Measurements from ENCODE around the gene DPEP1. TPM values are rescaled to one million over a fixed set of nuclear protein-coding genes. Genes with fewer than 3 reads are reported as not detected.
"Not testable (repeated sequence)": the region's sequence is repeated elsewhere in the genome, so short reads cannot be mapped to it uniquely, and the experiment has no call there.

The DPEP1 gene
- total RNA-seq, 1 experiment from 2014 or later, result 1.1 TPM

DNA sequence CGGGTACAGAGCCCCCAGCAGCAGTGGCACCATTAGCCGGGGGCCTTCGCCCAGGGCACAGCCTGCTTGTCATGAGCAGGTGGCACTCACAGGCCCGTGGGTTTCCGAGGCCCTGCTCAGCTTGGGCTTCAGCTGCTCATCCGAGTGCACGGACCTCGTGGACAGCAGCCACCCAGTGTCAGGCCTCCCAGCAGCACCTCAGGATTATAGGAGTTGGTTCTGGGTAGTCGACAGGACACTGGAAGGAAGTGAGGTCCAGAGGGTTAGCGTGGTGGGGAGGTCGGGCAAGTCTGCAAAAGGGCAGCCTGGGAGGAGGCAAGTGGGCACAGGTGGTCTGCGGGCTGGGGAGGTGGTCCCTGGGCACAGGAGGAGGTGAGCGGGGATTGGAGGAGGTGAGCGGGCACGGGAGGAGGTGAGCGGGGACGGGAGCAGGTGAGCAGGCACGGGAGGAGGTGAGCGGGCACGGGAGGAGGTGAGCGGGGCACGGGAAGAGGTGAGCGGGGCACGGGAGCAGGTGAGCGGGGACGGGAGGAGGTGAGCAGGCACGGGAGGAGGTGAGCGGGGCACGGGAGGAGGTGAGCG is 43.0 kb upstream of the DPEP1 start:
- no peak overlapping the region for H3K9ac ChIP-seq (ENCODE audit: low read length)
- no peaks in the 10 kb centered on the region for H3K27me3 ChIP-seq (ENCODE audit: insufficient read depth, low read length)
- H3K9me2 ChIP-seq (ENCODE audit: insufficient read depth), result no peaks in the 10 kb centered on the region
- no peaks in the 10 kb centered on the region for H3K9me3 ChIP-seq (ENCODE audit: control insufficient read depth in 1 of 2, insufficient read depth in 1 of 2, low read depth in 1 of 2, low read length in 2 of 2)
- no peak for ATAC-seq
- H4K20me1 ChIP-seq (ENCODE audit: insufficient read depth), result peaks cover under 1% of the 10 kb centered on the region; the same call in 1 of the 2 replicates
- BruUV-seq (replicated peaks), result no TSS peak
- CTCF ChIA-PET, result no interaction called here
- intact Hi-C loops (cut with micrococcal nuclease), result no loop called here
- H3K4me2 ChIP-seq (ENCODE audit: low read length), result no peak overlapping the region
- POLR2A ChIA-PET, result no interaction called here
- no peak overlapping the region for H3K4me3 ChIP-seq (replicated peaks in 1 of 2; ENCODE audit: low read depth in 1 of 2, low read length in 2 of 2)
- no peak overlapping the region for H2AFZ ChIP-seq (ENCODE audit: low read depth, low read length, poor library complexity, severe bottlenecking)
- TF ChIP-seq RAD21 (IDR thresholded peaks at IDR 0.05; ENCODE audit: low read depth), result no peak
- no peak for TF ChIP-seq SIN3A (IDR thresholded peaks at IDR 0.05; ENCODE audit: low read depth)
- no peak for TF ChIP-seq FOSL1 (IDR thresholded peaks at IDR 0.05; ENCODE audit: low read depth)
- TF ChIP-seq ZFX (IDR thresholded peaks at IDR 0.05), result no peak
- TF ChIP-seq POLR2AphosphoS5 (IDR thresholded peaks at IDR 0.05; ENCODE audit: low read depth, low read length), result no peak
- no peak for TF ChIP-seq EGR1 (IDR thresholded peaks at IDR 0.05; ENCODE audit: low read depth)
- TF ChIP-seq TCF7L2 (IDR thresholded peaks at IDR 0.05; ENCODE audit: borderline replicate concordance, extremely low read depth, insufficient read depth, insufficient read length), result no peak
- no peak for TF ChIP-seq CBX3 (IDR thresholded peaks at IDR 0.05; ENCODE audit: low read depth)
- H3K79me2 ChIP-seq (ENCODE audit: insufficient read depth, low read length), result peaks cover 3% of the 10 kb centered on the region; the same call in 1 of the 2 replicates
- peaks cover 17 to 41% of the 10 kb centered on the region in 2 experiments for H3K4me1 ChIP-seq (ENCODE audit: control insufficient read depth in 1 of 2, insufficient read depth in 2 of 2, low read length in 2 of 2)
- no peaks in the 10 kb centered on the region for H3K36me3 ChIP-seq (ENCODE audit: control insufficient read depth in 1 of 2, insufficient read depth in 2 of 2, low read length in 2 of 2)
- no peak for DNase-seq (ENCODE audit: low read depth, low spot score)
- H3K27ac ChIP-seq (ENCODE audit: low read depth, low read length), result no peak overlapping the region
- RAD21 ChIA-PET (ENCODE audit: low non-redundant PET in 1 of 2, low total read pairs in 2 of 2, uncharacterized antibody in 2 of 2, unreplicated experiment in 2 of 2), result no interaction called here

DNA sequence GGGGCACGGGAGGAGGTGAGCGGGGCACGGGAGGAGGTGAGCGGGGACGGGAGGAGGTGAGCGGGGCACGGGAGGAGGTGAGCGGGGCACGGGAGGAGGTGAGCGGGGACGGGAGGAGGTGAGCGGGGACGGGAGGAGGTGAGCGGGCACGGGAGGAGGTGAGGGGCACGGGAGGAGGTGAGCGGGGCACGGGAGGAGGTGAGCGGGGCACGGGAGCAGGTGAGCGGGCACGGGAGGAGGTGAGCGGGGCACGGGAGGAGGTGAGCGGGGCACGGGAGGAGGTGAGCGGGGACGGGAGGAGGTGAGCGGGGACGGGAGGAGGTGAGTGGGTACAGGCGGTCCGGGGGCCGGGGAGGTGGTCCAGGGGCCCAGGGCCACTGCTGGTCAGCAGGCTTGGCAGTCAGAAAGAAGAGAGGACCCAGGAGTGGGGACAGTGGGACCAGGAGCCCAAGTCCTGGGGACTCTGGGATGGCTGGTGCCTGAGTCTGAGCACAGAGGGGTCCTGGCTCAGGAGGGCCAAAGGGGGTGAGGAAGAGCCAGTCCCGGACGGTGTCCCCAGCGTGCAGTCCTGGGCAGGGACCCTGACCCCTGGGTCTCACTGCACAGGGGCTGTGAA is 42.4 kb upstream of the DPEP1 start:
- H3K9ac ChIP-seq (ENCODE audit: low read length); H3K4me3 ChIP-seq (replicated peaks in 1 of 2; ENCODE audit: low read depth in 1 of 2, low read length in 2 of 2); H2AFZ ChIP-seq (ENCODE audit: low read depth, low read length, poor library complexity, severe bottlenecking); H4K20me1 ChIP-seq (ENCODE audit: insufficient read depth); H3K9me3 ChIP-seq (ENCODE audit: control insufficient read depth in 1 of 2, insufficient read depth in 1 of 2, low read depth in 1 of 2, low read length in 2 of 2); CTCF ChIA-PET; RAD21 ChIA-PET (ENCODE audit: low non-redundant PET in 1 of 2, low total read pairs in 2 of 2, uncharacterized antibody in 2 of 2, unreplicated experiment in 2 of 2); H3K9me2 ChIP-seq (ENCODE audit: insufficient read depth); H3K27ac ChIP-seq (ENCODE audit: low read depth, low read length); DNase-seq (ENCODE audit: low read depth, low spot score); ATAC-seq; H3K27me3 ChIP-seq (ENCODE audit: insufficient read depth, low read length); H3K79me2 ChIP-seq (ENCODE audit: insufficient read depth, low read length); BruUV-seq (replicated peaks); H3K4me2 ChIP-seq (ENCODE audit: low read length); intact Hi-C loops (cut with micrococcal nuclease); POLR2A ChIA-PET; H3K36me3 ChIP-seq (ENCODE audit: control insufficient read depth in 1 of 2, insufficient read depth in 2 of 2, low read length in 2 of 2): not testable (repeated sequence)
- peaks cover 15 to 34% of the 10 kb centered on the region in 2 experiments for H3K4me1 ChIP-seq (ENCODE audit: control insufficient read depth in 1 of 2, insufficient read depth in 2 of 2, low read length in 2 of 2)
